DMS153 treated with DMSO at 0.1 percent for 48 hours (cell line): ENCODE data around the gene CMTM6.
"Not testable (repeated sequence)": the region's sequence is repeated elsewhere in the genome, so short reads cannot be mapped to it uniquely, and the experiment has no call there.

Experiments used
- DNase-seq: peaks from one replicate; lab custom pipeline; 2025; ENCODE audit not compliant: unreplicated experiment; lab: John Stamatoyannopoulos, UW

CMTM6 gene

DNA sequence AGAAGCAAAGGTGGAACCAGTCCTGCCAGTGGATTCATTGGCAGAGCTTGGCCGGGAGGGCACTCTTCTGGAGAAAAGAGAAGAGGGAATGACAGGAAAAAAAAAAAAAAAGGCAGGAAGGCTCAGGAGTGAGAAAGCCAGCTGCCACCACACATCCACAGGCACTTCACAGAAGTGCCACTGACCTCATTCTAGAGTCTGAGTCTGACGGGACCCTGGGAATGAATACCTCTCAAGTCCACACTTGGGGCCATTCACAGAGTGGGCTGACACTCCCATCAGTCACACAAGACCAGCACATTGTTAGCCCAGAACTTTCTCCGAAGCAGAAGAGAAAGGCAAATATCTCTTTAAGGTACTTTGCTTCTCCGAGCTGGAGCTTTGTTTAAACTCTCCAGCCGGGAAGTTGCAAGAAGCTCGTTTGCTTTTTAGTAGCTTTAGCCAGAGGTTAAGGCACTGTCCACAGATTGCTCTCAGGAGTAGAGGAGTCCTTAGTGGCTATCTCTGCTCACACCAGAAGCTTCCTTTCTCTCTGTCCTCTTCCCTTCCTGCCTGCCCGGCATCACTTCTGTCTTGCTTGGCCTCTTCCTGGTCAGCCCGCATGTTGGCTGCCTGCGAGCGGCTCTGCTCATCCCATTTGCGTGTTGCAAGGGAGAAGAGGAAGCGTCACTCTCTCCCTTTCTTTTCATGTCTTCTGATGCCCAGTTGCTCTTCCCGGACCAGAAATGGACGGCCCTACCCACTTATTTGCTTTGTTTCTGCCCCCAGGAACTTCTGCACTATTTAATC, 53.8 kb downstream of the CMTM6 start:
- no peak for DNase-seq

DNA sequence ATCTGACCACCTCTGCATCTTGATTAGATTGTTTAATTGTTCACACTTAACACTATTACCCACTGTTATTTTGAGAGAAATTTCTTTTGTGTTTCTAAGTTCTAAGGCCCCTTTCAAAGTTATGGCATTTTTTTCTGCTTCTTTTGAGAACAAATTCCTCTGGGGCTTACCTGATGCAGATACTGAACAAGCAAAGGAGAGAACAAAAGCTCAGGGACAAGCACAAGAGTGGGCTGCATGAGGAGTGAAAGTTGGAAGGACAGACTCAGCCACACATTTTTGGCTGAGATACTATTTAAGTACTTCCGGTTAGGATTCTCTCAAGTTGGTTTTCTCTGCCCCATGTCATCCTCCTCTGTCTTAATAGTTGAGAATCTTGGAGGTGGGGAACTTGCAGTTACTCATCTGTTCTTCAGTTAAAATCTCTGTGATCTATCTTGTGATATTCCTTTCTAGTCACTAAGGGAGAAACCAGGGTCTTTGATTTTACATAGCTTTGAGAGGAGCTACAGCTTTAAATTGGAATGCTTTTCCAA, 54.7 kb downstream of the CMTM6 start:
- no peak for DNase-seq

DNA sequence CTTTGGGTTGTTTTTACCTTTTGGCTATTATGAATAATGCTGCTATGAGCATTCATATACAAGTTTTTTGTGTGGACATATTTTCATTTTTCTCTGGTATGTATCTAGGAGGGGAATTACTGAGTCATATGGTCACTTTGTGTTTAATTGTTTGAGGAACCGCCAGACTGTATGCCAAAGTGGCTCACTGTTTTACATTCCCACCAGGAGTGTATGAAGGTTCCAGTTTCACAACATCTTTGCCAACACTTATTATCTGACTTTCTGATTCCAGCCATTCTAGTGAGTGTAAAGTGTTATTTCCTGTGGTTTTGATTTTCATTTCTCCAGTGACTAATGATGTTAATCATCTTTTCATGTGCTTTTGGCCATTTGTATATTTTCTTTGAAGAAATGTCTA, 59.2 kb downstream of the CMTM6 start:
- no peak for DNase-seq

DNA sequence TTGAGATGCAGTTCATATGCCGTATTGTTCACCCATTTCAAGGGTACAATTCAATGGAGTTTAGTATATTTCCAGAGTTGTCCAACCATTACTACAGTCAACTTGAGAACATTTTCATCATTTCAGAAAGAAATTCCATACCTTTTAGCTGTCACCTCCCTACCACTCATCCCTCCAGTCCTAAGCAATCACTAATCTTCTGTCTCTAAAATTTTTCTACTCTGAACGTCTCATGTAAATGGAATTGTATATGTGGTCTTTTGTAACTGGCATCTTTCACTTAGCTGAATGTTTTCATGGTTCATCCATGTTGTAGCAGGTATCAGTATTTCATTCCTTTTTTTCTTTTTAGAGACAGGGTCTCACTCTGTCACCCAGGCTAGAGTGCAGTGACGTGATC, 59.9 kb downstream of the CMTM6 start:
- DNase-seq, result no peak

DNA sequence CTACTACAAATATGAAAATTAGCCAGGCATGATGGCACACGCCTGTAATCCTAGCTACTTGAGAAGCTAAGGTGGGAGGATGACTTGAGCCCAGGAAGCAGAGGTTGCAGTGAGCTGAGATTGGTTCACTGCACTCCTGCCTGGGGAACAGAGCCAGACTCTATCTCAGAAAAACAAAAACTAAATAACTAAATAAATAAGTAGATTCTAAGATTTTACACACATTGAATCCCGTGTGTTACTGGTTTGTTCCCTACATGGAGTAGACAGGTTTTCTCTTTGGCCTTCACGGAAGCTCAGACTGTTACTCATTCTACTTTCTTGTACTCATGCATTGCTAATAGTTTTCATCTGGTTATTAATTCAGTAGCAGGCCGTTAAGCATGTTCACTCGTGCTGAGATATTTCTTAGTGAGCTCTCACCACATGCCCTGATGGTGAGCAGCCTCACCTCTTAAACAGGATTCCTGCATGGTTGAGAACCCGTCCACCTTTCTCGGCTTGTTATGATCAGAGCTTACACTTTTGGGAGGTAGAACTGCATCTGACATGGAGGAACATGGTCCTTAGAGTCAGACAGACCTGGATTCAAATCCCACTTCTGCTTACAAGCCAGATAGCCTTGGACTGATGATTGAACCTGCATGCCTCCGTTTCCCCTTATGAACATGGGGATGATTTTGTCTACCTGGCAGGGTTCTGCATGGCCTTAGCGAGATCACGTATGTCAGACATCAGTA, 61.9 kb downstream of the CMTM6 start:
- DNase-seq, result no peak

DNA sequence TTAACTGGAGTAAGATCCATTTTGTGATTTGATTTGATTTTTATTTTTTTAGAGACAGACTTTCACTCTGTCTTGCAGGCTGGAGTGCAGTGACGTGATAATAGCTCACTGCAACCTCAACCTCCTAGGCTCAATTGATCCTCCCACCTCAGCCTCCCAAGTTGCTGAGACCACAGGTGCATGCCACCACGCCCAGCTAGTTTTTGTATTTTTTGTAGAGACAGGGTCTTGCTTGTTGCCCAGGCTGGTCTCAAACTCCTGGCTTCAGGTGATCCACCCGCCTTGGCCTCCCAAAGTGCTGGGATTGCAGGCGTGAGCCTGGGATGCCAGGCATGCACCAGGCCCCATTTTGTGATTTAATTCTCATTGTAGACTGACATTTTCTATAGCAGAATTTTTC, 63.2 kb downstream of the CMTM6 start:
- not testable (repeated sequence) for DNase-seq

DNA sequence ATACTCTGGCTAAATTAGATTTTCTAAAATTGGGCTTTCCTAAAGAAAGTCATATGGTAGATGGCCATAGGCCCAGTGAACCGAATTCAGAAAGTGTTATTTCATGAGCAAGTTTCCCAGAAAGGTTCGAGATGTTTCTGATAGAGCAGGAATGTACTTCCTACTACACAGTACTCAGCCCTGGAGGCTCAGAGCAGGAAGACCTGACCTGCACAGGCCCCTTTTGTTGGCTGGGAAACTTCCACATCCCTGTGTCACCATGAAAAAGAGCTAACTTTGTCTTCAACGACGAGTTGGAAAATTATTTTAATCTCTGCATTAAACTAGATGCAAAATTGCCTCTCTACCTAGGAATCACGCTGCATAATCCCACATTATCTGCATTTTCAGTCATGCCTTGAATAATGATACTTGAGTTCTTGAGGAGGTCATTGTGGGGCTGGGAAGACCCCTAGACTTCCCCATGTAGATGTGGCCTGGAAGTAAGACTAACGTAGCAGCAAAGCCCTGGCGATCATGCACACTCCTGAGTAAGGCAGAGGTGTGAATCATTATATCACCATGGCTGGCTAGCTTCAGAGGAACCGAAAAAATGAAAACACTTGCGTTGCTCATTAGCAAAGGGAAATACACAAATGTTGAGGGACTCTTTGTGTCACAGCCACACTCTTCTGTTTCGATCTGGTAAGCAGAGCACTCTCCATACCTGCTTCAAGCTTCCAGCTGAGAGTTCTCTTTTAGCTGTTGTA, 63.9 kb downstream of the CMTM6 start:
- no peak for DNase-seq

DNA sequence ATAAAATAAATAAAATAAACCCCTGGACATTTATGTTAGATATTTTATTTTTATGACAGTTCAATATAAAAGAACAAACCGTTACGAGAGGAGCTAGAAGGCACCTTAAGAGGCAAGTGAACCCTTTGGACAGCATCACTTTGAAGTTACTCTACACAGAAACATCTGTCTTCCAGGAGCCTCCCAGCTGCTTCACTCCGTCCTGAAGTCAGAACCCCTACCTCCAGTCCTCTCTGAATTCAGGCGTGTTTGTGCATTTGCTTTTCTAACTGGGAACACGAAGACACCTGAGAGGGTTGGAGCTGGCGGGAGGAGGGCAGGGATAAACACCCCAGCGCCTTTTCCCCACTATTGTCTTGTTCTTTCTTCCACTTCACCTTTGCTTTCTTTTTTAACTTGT, 64.8 kb downstream of the CMTM6 start:
- DNase-seq, result no peak

DNA sequence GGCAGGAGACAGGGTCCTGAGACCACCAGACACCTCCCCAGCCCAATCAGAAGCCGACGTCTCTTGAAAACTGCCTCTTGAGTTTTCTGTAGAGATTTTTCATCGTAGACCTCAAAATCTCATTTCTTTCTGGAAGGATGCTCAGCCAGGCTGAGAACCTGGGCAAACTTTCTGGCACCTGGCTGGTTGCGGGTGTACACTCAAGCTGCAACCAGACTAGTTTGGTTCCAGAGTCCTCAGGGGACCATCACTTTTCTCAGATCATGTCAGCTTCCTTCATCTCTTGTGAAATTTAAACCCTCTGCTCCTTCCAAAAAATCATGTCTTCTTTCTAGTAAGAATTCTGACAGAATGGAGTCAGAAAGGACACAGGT, 65.8 kb downstream of the CMTM6 start:
- no peak for DNase-seq

DNA sequence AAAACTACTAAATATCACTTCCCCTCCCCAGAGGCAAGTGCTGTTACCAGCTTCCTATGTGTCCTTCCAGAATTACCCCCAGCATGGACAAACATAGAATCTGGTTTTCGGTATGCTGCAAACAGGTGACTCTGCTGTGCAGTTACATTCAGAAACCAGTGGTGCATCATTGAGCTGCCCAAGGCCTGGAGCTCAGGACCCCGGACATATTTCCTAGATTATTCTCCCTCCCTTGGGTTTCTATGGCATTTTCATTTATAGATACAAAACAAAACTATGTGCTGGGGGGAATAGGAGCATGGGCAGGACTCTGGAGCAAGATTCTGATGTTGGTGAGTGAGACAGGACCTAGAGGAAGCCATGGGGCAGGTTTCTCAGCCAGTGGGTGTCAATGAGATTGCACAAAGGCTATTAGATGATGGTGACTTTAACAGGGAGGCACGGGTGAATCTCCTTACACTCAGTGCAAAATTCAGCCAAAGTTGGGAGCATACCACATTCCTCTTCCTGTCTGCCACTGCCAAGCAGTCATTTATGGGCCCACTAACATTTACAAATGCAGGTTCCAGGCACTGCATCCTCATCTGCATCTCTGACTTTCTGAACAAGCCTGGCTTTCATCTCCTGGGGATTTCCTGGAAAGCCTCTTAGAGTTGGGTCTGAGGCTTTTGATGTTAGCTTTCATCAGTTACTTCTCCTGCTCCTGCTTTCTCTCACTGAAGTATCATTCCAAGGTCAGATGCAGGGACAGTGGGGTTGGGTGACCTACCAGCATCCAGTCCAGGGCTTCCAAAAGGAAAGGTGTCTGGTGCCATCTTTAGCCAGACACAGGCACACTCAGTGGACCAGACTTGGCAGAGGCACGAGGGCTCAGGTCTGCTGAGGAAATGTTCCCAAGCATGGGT, 66.5 kb downstream of the CMTM6 start:
- DNase-seq, result no peak

DNA sequence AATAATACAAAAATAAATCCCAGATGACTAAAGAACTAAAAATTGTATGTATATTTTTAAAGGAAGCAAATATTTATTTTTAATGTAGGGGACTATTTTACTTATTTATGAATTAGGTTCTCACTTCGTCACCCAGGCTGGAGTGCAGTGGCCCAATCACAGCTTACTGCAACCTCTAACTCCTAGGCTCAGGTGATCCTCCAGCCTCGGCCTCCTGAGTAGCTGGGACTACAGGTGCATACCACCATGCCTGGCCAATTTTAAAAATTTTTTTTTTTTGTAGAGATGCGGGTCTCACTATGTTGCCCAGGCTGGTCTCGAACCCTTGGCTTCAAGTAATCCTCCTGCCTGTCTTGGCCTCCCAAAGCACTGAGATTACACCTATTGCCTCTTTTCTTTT, 68.4 kb downstream of the CMTM6 start:
- no peak for DNase-seq

DNA sequence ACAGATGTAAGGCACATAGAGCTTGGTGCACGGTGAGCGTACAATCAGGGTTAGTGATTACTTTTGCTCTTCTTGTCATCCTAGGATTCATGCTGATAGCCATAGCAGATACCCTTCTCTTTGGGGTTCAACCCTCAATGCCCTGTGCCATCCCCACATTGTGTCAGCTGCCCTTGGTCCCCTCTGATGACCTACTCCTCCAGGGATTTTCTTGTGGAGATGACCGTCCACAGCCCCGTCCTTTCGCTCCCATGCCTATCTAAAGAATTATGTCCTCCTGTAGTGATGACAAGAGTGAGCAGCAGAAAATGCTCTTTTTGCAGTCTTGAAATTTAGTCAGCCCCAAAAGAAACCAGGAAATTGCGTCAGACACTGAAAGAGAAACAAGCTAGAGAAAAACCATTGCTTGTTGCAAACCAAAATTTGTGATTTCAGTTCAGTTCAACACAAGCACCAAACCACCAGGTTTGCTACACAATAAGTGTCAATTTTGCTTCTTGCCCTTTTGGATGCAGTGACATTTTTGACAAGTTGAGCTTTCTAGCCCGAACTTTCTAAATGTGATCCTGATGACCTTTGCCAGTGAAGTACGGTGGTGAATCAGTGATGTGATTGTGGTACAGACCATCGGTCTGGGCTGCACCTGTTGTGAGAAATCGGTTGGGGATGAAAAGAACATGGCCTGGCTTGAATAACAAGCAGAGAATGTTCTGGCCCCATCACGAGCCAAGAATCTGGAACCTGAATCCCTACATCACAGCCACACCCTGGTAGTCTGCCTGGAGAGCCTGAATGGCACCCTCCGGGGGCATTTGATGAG, 69.7 kb downstream of the CMTM6 start:
- no peak for DNase-seq

DNA sequence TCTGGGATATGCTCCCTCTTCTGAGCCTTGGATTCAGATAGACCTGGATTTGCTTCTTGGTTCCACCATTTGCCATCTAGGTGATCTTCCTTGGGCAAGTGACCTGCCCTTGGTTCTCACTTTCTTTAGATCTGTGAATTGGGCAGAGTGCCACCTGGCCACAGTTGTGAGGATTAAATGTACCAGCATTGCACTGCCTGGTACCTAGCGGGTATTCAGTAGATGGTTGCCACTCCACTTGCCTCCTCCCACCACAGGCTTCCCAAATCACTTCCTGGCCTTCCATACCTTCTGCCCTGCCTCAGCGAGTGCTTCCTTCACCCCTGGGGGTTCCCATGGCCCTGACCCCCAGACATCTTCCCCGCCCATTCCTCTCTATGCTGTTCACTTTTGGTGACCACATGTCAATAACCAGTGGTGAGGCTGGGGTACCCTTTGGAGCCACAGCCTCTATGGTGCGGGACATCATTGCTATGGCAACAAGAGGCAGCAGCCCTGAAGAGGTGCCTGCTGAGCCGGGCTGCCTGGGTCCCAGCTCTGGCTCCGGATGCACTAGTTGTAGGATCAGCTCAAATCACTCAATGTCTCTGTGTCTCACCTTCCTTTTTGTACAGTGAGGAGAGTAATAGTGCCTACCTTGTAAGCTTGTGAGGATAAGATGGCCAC, 70.5 kb downstream of the CMTM6 start:
- no peak for DNase-seq

DNA sequence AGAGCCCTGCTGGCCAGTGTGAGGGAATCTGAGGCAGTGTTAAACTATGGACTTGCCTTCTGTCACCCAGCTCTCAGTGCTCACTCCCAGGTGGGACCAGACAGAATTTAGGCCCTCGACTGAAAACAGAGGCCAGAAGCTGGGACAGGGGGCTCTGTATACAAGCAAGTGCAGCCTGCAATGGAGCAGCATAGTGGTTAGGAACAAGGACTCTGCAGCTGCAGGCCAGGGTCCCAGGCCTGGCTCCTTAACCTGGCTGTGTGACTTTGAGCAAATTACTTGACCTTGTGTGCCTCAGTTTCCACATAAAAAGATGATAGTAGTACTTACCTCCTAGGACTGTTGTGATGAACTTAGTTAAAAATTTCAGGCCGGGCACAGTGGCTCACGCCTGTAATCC, 71.2 kb downstream of the CMTM6 start:
- no peak for DNase-seq
